NT2/D1 (cell line): ENCODE measurements around the gene TAF15.

Experiments used
- DNase-seq: peaks from one replicate; pipeline ENCODE4 v3.0.0-alpha.2; 2011; ENCODE audit warnings: low read depth, low spot score
- H3K27me3 ChIP-seq: 2 replicates; pipeline ENCODE4 v1.6.0; 2011; ENCODE audit warnings: mild to moderate bottlenecking; ENCODE audit not compliant: insufficient read length, insufficient read depth
- H3K36me3 ChIP-seq: 2 replicates; pipeline ENCODE4 v1.6.1; 2011; ENCODE audit warnings: mild to moderate bottlenecking, low read length, mixed read lengths; ENCODE audit not compliant: insufficient read depth, insufficient read length
- H3K4me1 ChIP-seq: 2 replicates; pipeline ENCODE4 v1.5.1; 2011; ENCODE audit not compliant: insufficient read depth, insufficient read length
- H3K4me3 ChIP-seq: 2 replicates; pipeline ENCODE4 v1.5.1; 2011; ENCODE audit warnings: low read depth; ENCODE audit not compliant: insufficient read length
- H3K9ac ChIP-seq: 2 replicates; pipeline ENCODE4 v1.6.0; 2011; ENCODE audit warnings: low read depth; ENCODE audit not compliant: insufficient read length
- H3K9me3 ChIP-seq: 2 replicates; pipeline ENCODE4 v1.5.1; 2011; ENCODE audit warnings: mild to moderate bottlenecking, low read length; ENCODE audit not compliant: insufficient read depth
- SUZ12 ChIP-seq: IDR thresholded peaks from 2 replicates; pipeline ENCODE4 v1.6.1; 2011; ENCODE audit not compliant: insufficient read length, insufficient read depth; ENCODE audit errors: extremely low read depth
- YY1 ChIP-seq: IDR thresholded peaks from 2 replicates; pipeline ENCODE4 v1.6.1; 2011; ENCODE audit not compliant: insufficient read length, insufficient read depth
- ZNF274 ChIP-seq: IDR thresholded peaks from 2 replicates; pipeline ENCODE4 v1.6.1; 2011; ENCODE audit warnings: mild to moderate bottlenecking, low read depth, low read length

Gene TAF15

GRCh38 chr17:35893751-35894150 lies 84.5 kb downstream of the TAF15 start:
- TF ChIP-seq SUZ12 (no peak), ZNF274 (no peak), YY1 (no peak)
- H3K4me3 ChIP-seq = no peak overlapping the region
- H3K36me3 ChIP-seq = no peaks in the 10 kb centered on the region
- DNase-seq = no peak
- H3K9ac ChIP-seq = no peak overlapping the region
- H3K27me3 ChIP-seq = no peaks in the 10 kb centered on the region
- H3K9me3 ChIP-seq = no peaks in the 10 kb centered on the region
- no peaks in the 10 kb centered on the region for H3K4me1 ChIP-seq

- no peak for TF ChIP-seq ZNF274
- H3K4me1 ChIP-seq = no peaks in the 10 kb centered on the region
- H3K9me3 ChIP-seq = no peaks in the 10 kb centered on the region
- no peaks in the 10 kb centered on the region for H3K36me3 ChIP-seq
- H3K4me3 ChIP-seq = no peak overlapping the region
- no peaks in the 10 kb centered on the region for H3K27me3 ChIP-seq
- H3K9ac ChIP-seq = no peak overlapping the region
- no peak for DNase-seq
Observed at GRCh38 chr17:35894206-35894605, 84.9 kb downstream of the TAF15 start.

GRCh38 chr17:35895636-35896587 lies 86.6 kb downstream of the TAF15 start:
- DNase-seq = no peak
- TF ChIP-seq YY1 (no peak), SUZ12 (no peak), ZNF274 (no peak)
- no peak overlapping the region for H3K9ac ChIP-seq
- H3K4me3 ChIP-seq = no peak overlapping the region
- H3K9me3 ChIP-seq = no peaks in the 10 kb centered on the region
- no peaks in the 10 kb centered on the region for H3K4me1 ChIP-seq
- no peaks in the 10 kb centered on the region for H3K27me3 ChIP-seq
- H3K36me3 ChIP-seq = no peaks in the 10 kb centered on the region
